HEK293 (cell line): Measurements from ENCODE around the gene SUSD4.

ENCODE experiments used
- CTCF ChIP-seq: fragments of 450-650 bp; formaldehyde crosslinking; IDR thresholded peaks from 2 replicates; pipeline ENCODE4 v1.5.1; 2016; ENCODE audit warnings: missing biosample characterization, missing genetic modification characterization
- GLI4 ChIP-seq: fragments of 450-650 bp; formaldehyde crosslinking; IDR thresholded peaks from 2 replicates; pipeline ENCODE4 v1.5.1; 2016; ENCODE audit warnings: missing biosample characterization, missing genetic modification characterization
- PBX3 ChIP-seq: sonication (generic); formaldehyde crosslinking; IDR thresholded peaks from 2 replicates; pipeline ENCODE4 v1.8.1; 2022; ENCODE audit warnings: mild to moderate bottlenecking, moderate library complexity, missing genetic modification reagents
- ZBTB11 ChIP-seq: fragments of 450-650 bp; formaldehyde crosslinking; conservative IDR thresholded peaks from 2 replicates; pipeline ENCODE4 v1.5.1; 2016; ENCODE audit warnings: low read depth, missing biosample characterization, missing genetic modification characterization
- ZNF239 ChIP-seq: fragments of 450-650 bp; formaldehyde crosslinking; IDR thresholded peaks from 2 replicates; pipeline ENCODE4 v1.5.1; 2016; ENCODE audit warnings: missing biosample characterization, missing genetic modification characterization
- ZNF404 ChIP-seq: fragments of 450-650 bp; formaldehyde crosslinking; IDR thresholded peaks from 2 replicates; pipeline ENCODE4 v1.5.1; 2017; ENCODE audit warnings: missing biosample characterization, missing genetic modification characterization
- ZNF660 ChIP-seq: fragments of 450-650 bp; IDR thresholded peaks from 2 replicates; pipeline ENCODE4 v1.5.1; 2018; ENCODE audit warnings: missing biosample characterization, mild to moderate bottlenecking, missing genetic modification characterization
- ZNF701 ChIP-seq: fragments of 450-650 bp; formaldehyde crosslinking; IDR thresholded peaks from 2 replicates; pipeline ENCODE4 v1.5.1; 2016; ENCODE audit warnings: missing biosample characterization, missing genetic modification characterization

DNA sequence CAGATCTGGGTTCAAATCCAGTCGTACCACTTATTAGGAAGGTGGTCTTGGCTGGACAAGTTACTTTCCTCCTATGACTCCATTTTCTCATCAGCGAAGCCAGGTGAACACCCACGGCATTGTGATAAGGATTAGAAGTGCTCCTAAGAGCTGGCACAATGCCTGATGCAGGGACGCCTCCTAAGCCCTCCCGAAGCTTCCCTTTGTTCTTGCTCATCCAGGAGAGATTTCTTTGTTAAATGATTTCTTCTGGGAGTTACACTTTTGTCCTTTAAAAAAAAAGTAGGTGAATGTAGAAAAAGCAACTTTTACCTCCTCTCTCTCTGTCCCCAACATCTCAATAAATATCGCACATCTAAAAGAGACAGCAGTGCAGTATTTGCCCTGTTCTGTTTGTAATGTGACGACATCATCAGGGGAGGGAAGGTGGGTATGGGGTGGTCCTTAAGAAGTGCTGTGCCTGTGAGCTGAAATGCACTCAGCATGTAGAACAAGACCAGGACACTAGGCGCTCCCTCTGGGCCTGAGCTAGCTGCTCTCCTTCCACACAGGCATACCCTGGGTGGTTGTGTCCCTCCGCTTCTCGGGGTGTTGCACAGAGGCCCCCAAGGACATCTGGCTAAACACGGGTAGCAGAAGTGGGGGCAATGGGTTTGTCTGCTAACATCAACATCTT is 43.9 kb downstream of the SUSD4 start:
- TF ChIP-seq ZNF239 (tag by site-specific recombination) (no peak), ZNF701 (tag by site-specific recombination) (no peak), CTCF (tag by site-specific recombination) (no peak), ZBTB11 (no peak), ZNF404 (tag by site-specific recombination) (no peak), GLI4 (tag by site-specific recombination) (no peak), PBX3 (CRISPR knock-in tag) (no peak), ZNF660 (tag by site-specific recombination) (no peak)
